ENCODE results near the gene LHFPL4.

- TF ChIP-seq TAF1 (IDR thresholded peaks at IDR 0.05; ENCODE audit: borderline replicate concordance, insufficient read depth, low read length) (no peak), REST (IDR thresholded peaks at IDR 0.05; ENCODE audit: insufficient read depth in 1 of 2, low read depth in 2 of 2, low read length in 2 of 2) (no peak), POLR2AphosphoS5 (IDR thresholded peaks at IDR 0.05; ENCODE audit: low read depth, low read length) (no peak)
Observed at GRCh38 chr3:9467451-9467850, 86.2 kb downstream of the LHFPL4 start.
